ENCODE data around the gene CAPN10.

The CAPN10 gene

DNA sequence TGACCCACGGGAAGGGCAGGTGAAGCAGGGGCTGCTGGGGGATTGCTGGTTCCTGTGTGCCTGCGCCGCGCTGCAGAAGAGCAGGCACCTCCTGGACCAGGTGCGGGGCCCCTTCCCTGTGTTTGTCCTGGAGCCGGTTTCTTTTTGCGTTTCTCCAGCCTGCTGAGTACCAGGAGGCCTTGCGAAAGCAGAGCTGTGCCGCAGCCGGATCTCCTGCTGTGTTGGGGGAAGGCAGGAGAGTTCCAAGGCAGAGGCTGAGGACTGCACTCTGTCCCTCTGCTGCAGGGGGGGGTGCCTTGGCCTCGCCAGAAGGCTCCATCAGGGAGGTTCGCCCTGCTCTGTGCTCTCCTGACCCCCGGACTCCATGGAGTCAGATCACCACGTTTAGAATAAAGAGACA lies 2.8 kb downstream of the CAPN10 start:
- no peak for DNase-seq (ENCODE audit: low read depth)

DNA sequence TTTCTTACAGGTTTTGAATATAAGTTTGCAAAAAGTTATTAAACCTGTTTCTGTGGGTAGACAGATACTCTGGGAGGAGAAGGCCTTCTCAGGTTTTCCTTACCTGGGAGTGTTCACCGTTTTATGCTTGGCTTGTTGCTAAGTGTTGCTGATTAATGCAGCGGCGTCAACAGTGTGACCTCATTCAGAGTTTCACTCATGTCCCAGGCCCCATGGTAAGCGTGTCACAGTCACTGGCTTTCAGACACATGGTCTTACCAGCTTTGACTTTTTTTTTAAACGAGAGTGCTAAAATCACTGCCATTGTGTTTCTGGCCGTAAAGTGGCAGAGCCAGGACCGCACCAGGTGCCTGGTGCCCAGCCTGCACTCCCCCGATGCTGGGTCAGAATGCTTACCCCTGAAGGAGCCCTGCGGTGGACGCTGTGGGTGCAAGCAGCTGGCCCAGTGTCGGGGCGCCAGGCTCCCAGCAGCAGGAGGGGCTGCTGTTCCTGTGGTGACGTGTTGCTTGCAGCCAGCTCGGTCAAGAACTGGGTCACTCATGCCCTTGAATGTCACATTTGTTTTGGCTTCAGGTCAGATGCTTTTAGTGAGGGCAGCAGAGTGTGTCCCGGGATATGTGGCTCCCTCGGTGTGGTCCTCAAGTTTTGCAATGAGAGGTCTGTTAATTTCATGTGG lies 3.5 kb downstream of the CAPN10 start:
- DNase-seq (ENCODE audit: low read depth) = no peak

DNA sequence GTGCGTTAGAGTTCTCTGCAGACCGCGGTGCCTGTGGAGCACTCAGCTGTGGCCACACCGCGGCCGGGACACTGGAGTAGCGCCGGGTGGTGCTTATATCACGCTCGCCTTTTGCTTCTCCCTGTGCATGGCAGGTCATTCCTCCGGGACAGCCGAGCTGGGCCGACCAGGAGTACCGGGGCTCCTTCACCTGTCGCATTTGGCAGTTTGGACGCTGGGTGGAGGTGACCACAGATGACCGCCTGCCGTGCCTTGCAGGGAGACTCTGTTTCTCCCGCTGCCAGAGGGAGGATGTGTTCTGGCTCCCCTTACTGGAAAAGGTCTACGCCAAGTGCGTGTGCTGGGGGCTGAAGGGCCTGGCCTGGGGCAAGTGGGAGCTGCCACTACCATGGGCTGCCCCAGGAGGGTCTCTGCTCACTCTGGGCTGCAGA lies 4.2 kb downstream of the CAPN10 start:
- DNase-seq (ENCODE audit: low read depth) = no peak

DNA sequence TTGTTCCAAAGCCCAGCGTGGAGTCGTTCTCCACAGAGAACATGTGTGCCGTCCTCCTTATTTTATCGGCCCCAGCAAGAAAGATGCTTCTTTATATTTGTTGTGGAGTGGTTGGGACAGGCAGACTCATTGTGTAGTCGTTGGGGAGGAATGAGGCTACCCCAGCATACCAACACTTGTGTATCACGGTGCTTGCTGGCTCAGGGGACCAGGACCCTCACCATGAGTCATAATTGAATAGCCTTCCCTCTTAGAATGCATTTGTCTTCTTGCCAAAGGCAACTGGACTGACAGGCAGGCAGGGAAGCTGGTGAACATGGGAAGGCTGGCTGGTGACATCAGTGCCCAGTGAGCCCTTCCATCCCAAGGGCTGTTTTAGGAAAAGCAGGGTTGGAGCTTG lies 4.7 kb downstream of the CAPN10 start:
- no peak for DNase-seq (ENCODE audit: low read depth)

DNA sequence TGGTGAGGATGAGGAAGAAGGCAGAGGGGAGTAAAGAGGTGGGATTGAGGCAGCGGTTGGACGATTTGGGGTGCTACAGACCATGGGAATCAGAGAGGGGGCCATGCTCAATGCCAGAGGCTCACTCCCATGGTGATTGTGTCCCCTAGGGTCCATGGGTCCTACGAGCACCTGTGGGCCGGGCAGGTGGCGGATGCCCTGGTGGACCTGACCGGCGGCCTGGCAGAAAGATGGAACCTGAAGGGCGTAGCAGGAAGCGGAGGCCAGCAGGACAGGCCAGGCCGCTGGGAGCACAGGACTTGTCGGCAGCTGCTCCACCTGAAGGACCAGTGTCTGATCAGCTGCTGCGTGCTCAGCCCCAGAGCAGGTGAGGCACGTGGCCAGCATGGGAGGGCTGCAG lies 5.2 kb downstream of the CAPN10 start:
- no peak for DNase-seq (ENCODE audit: low read depth)

DNA sequence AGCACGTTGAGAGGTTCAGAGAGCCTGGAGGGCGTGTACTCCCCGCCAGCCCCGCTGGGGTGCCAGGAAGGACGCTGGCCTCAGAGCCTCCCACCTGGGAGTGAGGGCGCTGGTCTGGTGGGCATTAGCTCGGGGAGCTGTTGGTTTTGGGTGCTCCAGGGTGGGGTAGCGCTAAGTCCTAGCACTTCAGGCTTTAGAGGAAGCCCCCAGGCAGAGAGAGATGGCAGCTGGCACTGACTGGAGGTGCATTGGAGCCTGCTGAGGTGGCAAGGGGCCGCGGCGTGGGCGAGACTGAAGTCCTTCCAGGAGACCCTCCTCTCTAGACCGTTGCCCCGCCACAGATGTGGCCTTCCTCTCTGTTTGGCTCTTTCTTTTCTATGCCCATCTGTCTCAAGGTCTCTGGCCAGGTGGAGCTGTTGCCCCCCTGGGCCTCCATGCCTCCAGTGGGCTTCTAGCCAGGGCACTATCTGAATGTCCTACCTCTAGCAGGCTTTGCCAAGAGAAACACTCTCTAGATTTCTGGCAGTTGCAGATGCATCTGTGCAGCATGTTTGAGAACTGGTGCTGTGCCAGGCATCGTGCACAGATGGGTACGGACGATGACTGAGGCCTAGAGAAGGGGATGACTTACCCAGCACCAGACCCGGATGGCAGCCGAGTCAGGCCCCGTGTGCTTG lies 6.6 kb downstream of the CAPN10 start:
- no peak for DNase-seq (ENCODE audit: low read depth)

DNA sequence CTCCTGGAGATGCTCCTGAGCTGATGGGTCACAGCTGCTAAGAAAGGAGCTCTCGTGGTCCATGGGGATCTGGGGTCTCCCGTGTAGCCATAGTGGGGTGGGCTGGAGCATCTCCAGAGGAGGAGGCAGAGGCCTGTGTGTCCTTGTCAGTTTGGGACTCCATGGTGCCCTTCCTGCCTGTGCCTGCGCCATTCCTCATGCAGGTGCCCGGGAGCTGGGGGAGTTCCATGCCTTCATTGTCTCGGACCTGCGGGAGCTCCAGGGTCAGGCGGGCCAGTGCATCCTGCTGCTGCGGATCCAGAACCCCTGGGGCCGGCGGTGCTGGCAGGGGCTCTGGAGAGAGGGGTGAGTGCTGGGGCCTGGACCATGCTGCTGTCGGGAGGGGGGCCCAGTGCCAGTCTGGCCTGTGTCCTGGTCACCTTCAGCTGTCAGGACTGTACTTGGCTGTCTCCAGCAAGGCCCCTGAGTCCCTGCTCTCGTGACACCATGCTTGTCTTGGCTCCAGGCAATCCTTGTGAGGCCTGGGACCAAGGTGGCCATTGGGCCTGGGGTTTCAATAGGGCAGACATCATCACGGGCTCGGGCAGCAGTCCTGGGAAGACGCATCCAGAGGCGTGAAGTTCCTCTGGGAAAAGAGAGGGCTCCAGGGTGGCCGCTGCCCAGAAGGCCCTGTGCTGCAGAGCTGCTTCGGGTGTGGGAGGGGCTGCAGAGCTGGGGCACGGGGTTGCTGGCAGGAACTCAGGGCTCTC lies 7.3 kb downstream of the CAPN10 start:
- DNase-seq (ENCODE audit: low read depth) = no peak

DNA sequence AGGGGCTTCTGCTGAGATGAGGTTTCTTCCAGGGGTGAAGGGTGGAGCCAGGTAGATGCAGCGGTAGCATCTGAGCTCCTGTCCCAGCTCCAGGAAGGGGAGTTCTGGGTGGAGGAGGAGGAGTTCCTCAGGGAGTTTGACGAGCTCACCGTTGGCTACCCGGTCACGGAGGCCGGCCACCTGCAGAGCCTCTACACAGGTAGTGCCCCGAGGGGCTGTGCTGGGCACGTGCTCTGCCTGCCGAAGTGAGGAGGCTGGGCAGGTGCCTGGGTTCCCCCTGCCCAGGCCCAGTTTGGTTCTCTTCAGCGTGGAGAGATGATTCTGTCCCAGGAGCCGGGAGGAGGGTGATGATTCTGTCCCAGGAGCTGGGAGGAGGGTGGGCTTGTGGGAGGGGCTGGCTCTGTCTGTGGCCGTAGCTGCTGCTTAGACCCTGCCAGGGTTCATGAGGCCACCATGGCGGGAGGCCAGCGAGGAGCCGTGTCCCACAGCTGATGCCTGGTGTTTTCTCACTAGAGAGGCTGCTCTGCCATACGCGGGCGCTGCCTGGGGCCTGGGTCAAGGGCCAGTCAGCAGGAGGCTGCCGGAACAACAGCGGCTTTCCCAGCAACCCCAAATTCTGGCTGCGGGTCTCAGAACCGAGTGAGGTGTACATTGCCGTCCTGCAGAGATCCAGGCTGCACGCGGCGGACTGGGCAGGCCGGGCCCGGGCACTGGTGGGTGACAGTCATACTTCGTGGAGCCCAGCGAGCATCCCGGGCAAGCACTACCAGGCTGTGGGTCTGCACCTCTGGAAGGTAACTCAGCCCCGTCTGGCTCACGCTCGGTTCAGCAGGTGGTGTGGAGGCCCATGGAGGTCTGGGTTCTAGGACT lies 8.2 kb downstream of the CAPN10 start:
- DNase-seq (ENCODE audit: low read depth) = no peak

DNA sequence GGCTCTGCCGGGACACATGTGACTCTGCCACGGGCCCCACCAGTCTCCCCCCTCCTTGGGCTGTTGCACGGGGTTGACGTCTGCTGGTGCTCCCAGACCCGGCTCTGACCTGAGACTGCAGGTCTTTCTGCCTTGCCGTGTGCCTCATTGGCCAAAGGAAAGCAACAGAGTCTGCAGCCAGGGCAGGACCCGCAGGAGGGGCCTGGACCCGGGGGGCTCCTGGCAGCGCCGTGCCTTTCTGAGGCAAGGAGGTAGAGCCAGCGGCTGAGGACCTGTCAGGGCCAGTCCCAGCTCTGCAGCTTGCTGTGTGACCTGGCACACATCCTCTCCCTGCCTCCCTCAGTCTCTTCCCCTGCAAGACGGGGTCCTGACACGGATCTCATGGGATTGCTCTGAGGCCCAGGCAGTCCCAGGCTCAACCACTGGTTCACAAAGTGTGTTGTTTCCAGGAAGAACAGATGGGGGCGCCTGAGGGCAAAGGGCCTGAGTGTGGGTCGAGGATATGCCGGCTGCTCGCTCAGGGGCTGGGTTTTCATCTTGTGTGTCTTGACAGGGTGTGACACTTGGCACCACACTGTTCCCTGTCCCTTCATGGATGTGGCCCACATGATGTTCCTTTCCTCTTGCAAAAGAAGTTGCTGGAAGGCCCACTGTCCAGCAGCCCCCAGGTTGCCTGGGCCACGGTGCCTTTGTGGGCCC lies 9.0 kb downstream of the CAPN10 start:
- DNase-seq (ENCODE audit: low read depth) = no peak

DNA sequence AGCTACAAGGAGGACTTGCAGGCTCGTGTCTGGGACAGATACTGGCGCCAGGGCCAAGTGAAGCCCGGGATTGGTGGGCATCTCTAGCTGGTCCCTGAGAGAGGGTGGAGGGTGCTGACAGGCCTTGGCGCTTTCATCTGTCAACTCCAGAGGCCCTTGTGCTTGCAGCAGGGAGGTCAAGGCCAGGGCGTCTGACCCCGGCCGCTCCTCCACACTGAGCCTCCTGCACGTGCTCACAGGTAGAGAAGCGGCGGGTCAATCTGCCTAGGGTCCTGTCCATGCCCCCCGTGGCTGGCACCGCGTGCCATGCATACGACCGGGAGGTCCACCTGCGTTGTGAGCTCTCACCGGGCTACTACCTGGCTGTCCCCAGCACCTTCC lies 9.5 kb downstream of the CAPN10 start:
- no peak for DNase-seq (ENCODE audit: low read depth)

DNA sequence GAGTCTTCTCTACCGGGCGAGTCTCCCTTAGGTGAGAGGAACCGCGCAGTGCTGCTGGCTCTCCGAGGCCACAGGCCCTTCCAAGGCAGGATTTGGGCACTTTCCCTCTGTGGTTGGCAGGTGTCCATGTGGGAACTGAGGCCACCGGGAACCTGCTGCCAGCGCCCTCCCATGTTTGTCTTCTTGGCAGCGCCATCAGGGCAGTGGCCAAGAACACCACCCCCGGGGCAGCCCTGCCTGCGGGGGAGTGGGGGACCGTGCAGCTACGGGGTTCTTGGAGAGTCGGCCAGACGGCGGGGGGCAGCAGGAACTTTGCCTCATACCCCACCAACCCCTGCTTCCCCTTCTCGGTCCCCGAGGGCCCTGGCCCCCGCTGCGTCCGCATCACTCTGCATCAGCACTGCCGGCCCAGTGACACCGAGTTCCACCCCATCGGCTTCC lies 10.0 kb downstream of the CAPN10 start:
- no peak for DNase-seq (ENCODE audit: low read depth)

DNA sequence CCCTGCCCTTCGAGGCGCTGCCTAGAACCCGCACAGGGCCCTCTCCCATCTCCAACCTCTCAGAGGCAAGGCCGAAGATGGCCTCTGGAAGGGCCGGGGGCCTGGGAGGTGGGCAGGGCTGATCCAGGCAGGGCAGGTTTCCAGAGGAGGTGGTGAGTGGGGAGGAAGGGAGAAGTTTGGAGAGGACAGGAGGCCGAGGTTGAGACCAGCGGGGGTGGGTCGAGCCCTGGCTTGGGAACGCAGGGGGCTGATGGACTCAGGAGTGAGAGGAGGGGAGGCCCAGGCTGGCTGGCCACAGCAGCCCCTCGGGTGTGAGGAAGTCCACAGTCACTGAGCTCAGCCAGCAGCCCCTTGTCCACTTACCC lies 10.5 kb downstream of the CAPN10 start:
- no peak for DNase-seq (ENCODE audit: low read depth)

DNA sequence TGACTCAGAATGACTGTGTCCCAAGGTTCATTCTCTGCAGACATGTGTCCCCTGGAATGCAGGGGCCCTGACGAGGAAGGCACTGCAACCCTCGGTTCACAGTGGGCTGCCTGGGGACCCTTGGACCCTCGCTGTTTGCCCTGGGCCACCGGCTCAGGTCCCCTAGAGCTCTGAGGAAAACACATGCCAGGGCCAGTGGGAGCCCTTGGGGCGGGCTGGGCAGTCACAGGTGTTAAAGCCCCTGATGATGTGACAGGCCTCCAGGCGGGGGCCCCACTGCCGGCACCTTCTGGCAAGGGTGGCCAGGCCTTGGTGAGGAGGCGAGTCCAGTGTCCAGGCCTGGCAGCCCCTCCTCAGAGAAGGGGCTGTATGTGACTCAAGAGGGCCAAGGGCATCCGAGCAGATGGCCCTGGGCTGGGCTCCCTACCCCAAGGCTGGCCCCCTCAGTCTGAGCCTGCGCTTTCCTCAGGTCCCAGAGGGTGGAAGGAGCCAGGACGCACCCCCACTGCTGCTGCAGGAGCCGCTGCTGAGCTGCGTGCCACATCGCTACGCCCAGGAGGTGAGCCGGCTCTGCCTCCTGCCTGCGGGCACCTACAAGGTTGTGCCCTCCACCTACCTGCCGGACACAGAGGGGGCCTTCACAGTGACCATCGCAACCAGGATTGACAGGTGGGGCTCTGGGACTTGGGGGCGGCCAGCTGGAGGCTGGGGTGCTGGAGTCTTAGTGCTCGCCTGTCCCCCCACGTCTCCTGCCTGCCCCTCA lies 11.1 kb downstream of the CAPN10 start:
- no peak for DNase-seq (ENCODE audit: low read depth)

DNA sequence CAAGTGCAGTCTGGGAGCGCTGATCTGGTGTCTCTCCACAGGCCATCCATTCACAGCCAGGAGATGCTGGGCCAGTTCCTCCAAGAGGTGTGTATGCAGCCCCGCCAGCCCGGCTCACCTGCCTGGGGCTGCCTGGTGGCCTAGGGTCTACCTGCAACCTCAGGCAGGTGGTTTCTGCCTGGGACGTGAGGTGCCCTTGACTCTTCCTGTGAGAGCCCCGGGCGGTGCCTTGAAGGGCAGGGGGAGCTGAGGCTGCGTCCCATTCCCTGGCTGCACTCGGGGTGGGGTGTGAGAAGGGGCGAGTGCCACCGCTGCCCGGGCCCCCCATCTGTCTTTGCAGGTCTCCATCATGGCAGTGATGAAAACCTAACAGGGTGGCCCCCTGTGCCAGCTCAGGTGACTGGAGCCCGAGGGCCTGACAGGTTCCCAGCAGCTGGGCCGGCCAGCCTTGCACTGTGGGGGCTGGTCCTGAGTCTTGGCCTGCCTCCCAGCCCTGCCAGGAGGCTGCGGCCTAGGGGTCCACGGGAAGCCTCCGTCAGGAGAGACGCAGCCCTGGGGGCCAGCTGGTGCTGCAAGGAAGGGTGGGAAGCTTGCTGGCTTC lies 11.9 kb downstream of the CAPN10 start:
- DNase-seq (ENCODE audit: low read depth) = no peak

DNA sequence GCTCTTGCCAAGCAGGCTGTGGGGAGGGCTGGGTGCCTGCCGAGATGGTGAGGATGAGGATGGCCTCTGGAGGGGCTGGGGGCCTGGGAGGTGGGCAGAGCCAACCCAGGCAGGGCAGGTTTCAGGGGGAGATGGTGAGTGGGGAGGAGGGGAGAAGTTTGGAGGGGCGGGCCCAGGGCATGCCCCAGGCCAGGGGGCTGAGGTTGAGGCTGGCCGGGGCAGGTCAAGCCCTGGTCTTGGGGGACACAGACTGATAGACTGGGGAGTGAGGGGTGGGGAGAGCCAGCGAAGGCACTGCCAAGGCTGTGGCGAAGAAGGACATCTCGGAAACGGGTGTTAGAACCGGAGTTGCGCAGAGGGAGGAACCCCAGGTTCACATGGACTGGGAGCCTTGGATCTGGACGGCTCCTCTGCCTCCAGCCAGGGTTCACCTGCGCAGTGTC lies 12.6 kb downstream of the CAPN10 start:
- no peak for DNase-seq (ENCODE audit: low read depth)

DNA sequence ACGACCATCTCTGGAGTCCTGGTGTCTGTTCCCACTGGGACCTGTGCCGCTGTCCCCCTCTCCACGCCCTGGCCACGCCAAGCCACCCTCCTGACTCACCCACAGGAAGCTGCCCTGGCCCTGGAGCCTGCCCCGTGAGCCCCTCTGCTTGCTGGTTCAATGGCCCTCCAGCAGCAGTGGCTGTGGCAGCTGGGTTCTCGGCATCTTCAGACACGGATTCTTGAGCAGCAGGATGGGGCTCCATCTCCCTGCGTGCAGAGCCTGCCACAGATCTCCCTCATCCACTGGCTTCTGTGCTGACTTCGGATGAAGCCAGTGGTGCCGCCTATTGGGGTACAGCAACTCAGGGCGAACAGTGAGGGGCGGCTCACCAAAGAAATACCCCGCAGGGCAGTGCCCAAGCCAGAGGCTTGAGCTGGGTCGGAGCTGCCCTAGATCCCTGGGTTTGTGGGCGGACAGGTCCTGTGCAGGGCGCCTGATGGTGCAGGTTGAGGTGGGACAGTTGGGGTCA lies 14.0 kb downstream of the CAPN10 start:
- DNase-seq (ENCODE audit: low read depth) = no peak

DNA sequence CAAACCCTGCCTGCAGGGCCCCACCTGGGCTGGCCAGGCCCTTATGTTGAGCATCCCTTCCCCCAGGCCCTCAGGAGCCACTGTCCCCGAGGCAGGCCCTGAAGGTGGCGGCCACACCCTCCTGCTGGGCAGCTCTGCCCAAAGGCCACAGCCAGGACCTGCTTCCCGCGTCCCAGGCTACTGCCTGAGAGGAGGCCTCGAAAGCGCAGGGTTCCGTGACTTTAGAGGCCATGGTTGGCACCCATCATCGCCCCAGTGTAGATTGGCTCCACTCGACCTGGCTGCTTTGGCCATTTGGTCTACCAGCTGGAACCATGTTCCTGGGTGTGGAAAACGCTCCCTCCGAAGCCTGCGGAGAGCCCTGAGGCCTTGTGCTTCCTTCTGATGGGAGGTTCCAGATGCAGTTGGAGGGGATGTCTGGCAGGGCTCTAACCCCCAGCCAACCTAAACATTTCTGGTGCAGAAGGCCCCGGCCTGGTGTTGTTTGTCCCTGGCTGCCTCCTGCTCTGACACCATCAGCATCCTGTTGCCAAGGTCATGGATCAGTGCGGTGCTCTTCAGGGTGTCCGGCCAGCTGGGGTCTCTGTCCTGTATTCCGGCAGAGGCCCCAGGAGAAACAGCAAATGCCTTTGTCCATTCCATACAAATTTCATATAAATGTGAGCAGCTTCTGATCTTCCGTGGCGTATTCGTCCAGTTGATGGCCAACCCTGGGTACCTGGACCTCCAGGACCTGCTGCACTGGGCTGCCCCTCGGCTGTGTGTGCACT lies 14.7 kb downstream of the CAPN10 start:
- no peak for DNase-seq (ENCODE audit: low read depth)

DNA sequence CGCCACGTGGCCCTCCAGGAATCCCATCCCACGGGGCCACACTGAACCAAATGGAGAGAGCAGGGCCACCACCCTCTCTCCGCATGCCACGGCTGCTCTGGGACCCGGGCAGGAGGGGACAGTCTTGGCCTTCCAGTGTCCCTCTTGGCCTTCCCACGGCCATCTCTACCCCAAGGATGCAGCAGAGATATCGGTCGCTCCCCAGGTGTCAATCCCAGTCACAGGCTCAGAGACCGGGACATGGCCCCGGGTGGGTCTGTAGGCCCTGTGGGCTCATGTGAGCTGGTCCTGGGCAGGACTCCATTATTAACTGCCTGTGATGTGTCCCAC lies 15.3 kb downstream of the CAPN10 start:
- no peak for DNase-seq (ENCODE audit: low read depth)

DNA sequence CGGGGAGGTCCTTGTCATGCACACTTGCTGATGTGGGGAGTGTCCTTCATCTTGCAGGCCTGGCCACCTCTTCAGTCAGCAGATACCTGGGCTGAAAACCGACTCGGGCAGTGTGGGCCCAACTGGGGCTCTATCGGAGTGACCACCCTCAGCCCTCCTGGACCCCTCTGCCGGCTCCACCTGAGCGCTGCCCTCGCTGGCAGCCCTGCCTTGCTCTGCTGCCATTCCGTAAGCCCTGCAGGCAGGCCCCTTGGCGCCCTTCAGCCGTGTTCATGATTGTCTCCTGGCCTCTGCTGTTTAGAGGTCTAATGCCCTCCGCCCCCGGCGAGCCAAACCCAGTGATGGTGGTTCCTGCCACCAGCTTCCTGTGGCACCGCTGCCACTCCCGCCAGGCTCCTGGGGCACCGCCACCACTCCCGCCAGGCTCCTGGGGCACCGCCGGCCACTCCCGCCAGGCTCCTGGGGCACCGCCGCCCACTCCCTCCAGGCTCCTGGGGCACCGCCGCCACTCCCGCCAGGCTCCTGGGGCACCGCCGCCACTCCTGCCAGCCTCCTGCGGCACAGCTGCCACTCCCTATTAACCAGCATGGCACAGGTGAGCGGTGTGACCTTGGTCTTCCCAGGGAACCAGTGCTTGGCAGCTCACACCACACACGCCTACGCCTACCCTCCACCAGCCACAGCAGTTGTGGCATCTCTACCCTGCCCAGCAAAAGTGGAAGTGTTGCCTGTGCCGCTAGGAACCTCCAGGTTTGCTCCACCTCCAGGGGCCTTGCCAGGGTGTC lies 15.9 kb downstream of the CAPN10 start:
- DNase-seq (ENCODE audit: low read depth) = no peak

All from stimulated activated CD8-positive, alpha-beta memory T cell treated with anti-CD3 and anti-CD28 coated beads, Interleukin-12 subunit alpha, Interleukin-12 subunit beta, amount 100 ng/mL, for 4 hours (primary cell).